GM12872 (cell line): Measurements from ENCODE around the gene PALB2.

Experiments
- CTCF ChIP-seq: IDR thresholded peaks from 3 replicates; pipeline ENCODE4 v1.5.1; 2011; ENCODE audit warnings: low read depth, mild to moderate bottlenecking, low read length, moderate library complexity; ENCODE audit not compliant: insufficient read depth

PALB2 gene

DNA sequence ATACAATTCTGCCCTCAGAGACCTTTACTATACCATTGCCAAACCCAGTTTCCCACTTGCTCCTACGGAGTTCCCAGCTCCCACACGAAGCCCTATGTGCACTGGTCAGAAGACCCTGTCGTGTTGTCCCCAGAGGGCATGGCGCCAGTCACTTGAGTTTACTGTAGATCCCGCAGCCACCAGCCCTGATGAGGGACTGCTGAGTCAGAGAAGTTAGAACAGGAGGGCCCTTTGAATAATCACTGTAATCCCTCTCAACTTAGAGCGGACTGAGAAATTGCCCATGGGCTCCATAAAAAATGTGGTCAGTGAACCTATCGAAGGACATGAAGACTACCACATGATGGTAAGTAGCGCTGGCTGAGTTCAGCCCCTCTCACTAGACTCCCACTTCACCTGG lies 74.4 kb downstream of the PALB2 start:
- TF ChIP-seq CTCF = no peak

DNA sequence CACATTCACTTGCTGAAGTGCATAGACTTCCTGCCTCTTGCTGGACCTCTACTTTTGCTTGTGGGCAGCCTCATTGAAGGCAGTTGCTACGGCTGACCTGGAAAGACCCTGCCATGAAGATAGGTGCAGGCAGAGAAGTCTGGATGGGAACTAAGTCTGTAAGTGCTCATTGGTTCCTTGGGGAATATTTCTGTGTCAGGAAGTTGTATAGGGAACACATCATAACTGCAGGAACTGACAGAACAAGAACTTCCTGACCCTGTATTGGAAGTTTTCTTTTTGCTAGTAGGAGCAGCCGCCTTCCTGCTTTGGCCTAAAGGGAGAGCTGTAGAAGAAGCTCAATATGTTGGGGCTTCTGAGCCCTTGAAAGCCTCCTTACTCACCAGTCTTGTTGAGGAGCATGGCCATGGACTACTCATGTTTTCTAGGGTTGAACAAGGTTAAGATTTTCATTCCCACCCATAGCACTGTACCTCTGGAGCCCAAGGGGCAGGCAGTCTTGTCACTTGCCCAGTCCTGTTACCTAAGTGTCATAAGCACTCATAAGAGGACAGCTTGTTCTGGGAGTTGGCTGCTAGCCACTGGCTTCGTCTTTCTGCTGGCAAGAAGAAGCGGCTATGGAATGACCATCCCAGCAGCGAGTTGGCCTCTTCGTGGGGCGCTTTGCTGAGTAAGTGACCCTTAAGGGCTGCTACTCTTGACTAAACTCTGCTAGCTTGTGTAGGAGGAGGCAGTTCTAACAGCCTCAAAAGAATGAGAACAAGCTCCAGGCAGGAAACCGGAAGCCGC lies 76.3 kb downstream of the PALB2 start:
- no peak for TF ChIP-seq CTCF

- TF ChIP-seq CTCF = no peak
Measured at GRCh38 chr16:23563186-23563585, 77.9 kb downstream of the PALB2 start.

- TF ChIP-seq CTCF = no peak
Measured at GRCh38 chr16:23562505-23562904, 78.6 kb downstream of the PALB2 start.

- no peak for TF ChIP-seq CTCF
Measured at GRCh38 chr16:23561586-23561985, 79.5 kb downstream of the PALB2 start.

- TF ChIP-seq CTCF = no peak
Measured at GRCh38 chr16:23557779-23558702, 83.1 kb downstream of the PALB2 start.
